ENCODE results near the gene TNFSF11. TPM values are rescaled to one million over a fixed set of nuclear protein-coding genes. Genes with fewer than 3 reads are reported as not detected.

Gene TNFSF11
- total and polyA plus RNA-seq, 2 experiments from 2014 or later: 9.9 TPM

GRCh38 chr13:42610649-42611048 lies 36.7 kb downstream of the TNFSF11 start (continued):
- no peak for TF ChIP-seq ZNF331 (CRISPR knock-in tag; IDR thresholded peaks at IDR 0.05; ENCODE audit: low read depth)

DNA sequence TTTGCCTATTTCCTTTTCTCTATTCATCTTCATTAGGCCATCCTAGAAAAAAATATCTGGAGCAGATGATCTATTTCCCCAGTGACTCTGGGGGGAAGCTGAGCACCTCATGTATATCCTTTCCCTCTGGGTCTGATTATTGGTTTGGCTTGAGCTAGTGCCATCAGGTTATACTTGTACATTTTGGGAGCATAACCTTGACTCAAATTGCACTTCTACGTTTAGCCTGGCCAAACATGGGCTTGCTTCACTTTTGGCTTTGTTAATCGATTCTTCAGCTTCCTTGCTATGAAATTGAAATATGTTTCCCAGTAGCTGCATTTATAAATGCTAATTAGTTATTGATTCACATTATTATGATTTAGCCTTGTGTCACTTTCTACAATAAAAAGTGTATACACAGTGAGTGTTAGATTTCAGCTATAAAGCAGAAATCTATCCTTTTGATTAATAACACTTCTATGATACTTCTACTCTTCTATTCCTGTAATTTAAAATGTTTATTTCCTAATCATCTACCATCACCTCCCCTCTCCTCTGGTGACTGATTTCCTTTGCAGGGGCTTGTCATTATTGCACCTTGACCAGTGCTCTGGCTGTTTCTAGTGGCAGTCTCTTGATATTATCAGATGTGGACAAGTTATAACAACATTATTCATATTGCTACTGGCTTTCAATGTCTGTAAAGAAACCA lies 37.3 kb downstream of the TNFSF11 start:
- H2AFZ ChIP-seq: no peak overlapping the region
- peaks cover 4% of the 10 kb centered on the region; the same call in 1 of the 2 replicates for H3K9me2 ChIP-seq (ENCODE audit: insufficient read depth)
- Mint-ChIP-seq H3K36me3 (ENCODE audit: low read depth) (peaks cover 9% of the 10 kb centered on the region), H3K9me3 (no peaks in the 10 kb centered on the region), H3K27ac (no peak overlapping the region), H3K4me3 (no peak overlapping the region), H3K4me1 (no peaks in the 10 kb centered on the region), H3K27me3 (ENCODE audit: insufficient read depth, low read depth, poor library complexity) (peaks cover 5% of the 10 kb centered on the region)
- H3K4me3 ChIP-seq: no peak overlapping the region
- H3K79me2 ChIP-seq (replicated peaks; ENCODE audit: insufficient read depth): no peaks in the 10 kb centered on the region
- no peaks in the 10 kb centered on the region for H3K4me1 ChIP-seq (ENCODE audit: insufficient read depth)
- no peak for DNase-seq (ENCODE audit: low spot score)
- no peaks in the 10 kb centered on the region; the same call in 1 of the 2 replicates for H4K20me1 ChIP-seq (replicated peaks; ENCODE audit: insufficient read depth)
- H3K27ac ChIP-seq (ENCODE audit: low read depth): no peak overlapping the region
- no peak overlapping the region for H3K4me2 ChIP-seq
- ATAC-seq: no peak
- TF ChIP-seq NANOG (IDR thresholded peaks at IDR 0.05; ENCODE audit: borderline replicate concordance) (no peak), ZNF331 (CRISPR knock-in tag; IDR thresholded peaks at IDR 0.05; ENCODE audit: low read depth) (no peak), EZH2 (IDR thresholded peaks at IDR 0.05; ENCODE audit: low read depth, unreplicated experiment) (no peak), CTCF (conservative IDR thresholded peaks at IDR 0.05; ENCODE audit: low read depth in 2 of 2) (no peak), ETS1 (IDR thresholded peaks at IDR 0.05) (no peak), JUNB (IDR thresholded peaks at IDR 0.05; ENCODE audit: unreplicated experiment) (no peak), CREB1 (CRISPR knock-in tag; IDR thresholded peaks at IDR 0.05; ENCODE audit: low read depth) (no peak), EZH2phosphoT487 (IDR thresholded peaks at IDR 0.05; ENCODE audit: unreplicated experiment) (no peak), ZNF114 (CRISPR knock-in tag; IDR thresholded peaks at IDR 0.05) (no peak), POLR2AphosphoS5 (IDR thresholded peaks at IDR 0.05; ENCODE audit: low read depth) (no peak), STAT1 (IDR thresholded peaks at IDR 0.05; ENCODE audit: unreplicated experiment) (no peak)
- TF ChIP-seq, protein P1, sequence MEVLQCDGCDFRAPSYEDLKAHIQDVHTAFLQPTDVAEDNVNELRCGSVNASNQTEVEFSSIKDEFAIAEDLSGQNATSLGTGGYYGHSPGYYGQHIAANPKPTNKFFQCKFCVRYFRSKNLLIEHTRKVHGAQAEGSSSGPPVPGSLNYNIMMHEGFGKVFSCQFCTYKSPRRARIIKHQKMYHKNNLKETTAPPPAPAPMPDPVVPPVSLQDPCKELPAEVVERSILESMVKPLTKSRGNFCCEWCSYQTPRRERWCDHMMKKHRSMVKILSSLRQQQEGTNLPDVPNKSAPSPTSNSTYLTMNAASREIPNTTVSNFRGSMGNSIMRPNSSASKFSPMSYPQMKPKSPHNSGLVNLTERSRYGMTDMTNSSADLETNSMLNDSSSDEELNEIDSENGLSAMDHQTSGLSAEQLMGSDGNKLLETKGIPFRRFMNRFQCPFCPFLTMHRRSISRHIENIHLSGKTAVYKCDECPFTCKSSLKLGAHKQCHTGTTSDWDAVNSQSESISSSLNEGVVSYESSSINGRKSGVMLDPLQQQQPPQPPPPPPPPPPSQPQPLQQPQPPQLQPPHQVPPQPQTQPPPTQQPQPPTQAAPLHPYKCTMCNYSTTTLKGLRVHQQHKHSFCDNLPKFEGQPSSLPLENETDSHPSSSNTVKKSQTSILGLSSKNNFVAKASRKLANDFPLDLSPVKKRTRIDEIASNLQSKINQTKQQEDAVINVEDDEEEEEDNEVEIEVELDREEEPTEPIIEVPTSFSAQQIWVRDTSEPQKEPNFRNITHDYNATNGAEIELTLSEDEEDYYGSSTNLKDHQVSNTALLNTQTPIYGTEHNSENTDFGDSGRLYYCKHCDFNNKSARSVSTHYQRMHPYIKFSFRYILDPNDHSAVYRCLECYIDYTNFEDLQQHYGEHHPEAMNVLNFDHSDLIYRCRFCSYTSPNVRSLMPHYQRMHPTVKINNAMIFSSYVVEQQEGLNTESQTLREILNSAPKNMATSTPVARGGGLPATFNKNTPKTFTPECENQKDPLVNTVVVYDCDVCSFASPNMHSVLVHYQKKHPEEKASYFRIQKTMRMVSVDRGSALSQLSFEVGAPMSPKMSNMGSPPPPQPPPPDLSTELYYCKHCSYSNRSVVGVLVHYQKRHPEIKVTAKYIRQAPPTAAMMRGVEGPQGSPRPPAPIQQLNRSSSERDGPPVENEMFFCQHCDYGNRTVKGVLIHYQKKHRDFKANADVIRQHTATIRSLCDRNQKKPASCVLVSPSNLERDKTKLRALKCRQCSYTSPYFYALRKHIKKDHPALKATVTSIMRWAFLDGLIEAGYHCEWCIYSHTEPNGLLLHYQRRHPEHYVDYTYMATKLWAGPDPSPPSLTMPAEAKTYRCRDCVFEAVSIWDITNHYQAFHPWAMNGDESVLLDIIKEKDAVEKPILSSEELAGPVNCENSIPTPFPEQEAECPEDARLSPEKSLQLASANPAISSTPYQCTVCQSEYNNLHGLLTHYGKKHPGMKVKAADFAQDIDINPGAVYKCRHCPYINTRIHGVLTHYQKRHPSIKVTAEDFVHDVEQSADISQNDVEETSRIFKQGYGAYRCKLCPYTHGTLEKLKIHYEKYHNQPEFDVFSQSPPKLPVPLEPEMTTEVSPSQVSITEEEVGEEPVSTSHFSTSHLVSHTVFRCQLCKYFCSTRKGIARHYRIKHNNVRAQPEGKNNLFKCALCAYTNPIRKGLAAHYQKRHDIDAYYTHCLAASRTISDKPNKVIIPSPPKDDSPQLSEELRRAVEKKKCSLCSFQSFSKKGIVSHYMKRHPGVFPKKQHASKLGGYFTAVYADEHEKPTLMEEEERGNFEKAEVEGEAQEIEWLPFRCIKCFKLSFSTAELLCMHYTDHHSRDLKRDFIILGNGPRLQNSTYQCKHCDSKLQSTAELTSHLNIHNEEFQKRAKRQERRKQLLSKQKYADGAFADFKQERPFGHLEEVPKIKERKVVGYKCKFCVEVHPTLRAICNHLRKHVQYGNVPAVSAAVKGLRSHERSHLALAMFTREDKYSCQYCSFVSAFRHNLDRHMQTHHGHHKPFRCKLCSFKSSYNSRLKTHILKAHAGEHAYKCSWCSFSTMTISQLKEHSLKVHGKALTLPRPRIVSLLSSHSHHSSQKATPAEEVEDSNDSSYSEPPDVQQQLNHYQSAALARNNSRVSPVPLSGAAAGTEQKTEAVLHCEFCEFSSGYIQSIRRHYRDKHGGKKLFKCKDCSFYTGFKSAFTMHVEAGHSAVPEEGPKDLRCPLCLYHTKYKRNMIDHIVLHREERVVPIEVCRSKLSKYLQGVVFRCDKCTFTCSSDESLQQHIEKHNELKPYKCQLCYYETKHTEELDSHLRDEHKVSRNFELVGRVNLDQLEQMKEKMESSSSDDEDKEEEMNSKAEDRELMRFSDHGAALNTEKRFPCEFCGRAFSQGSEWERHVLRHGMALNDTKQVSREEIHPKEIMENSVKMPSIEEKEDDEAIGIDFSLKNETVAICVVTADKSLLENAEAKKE (CRISPR knock-in tag; IDR thresholded peaks at IDR 0.05): no peak
- TF ChIP-seq, protein P2, sequence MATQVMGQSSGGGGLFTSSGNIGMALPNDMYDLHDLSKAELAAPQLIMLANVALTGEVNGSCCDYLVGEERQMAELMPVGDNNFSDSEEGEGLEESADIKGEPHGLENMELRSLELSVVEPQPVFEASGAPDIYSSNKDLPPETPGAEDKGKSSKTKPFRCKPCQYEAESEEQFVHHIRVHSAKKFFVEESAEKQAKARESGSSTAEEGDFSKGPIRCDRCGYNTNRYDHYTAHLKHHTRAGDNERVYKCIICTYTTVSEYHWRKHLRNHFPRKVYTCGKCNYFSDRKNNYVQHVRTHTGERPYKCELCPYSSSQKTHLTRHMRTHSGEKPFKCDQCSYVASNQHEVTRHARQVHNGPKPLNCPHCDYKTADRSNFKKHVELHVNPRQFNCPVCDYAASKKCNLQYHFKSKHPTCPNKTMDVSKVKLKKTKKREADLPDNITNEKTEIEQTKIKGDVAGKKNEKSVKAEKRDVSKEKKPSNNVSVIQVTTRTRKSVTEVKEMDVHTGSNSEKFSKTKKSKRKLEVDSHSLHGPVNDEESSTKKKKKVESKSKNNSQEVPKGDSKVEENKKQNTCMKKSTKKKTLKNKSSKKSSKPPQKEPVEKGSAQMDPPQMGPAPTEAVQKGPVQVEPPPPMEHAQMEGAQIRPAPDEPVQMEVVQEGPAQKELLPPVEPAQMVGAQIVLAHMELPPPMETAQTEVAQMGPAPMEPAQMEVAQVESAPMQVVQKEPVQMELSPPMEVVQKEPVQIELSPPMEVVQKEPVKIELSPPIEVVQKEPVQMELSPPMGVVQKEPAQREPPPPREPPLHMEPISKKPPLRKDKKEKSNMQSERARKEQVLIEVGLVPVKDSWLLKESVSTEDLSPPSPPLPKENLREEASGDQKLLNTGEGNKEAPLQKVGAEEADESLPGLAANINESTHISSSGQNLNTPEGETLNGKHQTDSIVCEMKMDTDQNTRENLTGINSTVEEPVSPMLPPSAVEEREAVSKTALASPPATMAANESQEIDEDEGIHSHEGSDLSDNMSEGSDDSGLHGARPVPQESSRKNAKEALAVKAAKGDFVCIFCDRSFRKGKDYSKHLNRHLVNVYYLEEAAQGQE (IDR thresholded peaks at IDR 0.05; ENCODE audit: unreplicated experiment): no peak
- H3K36me3 ChIP-seq (ENCODE audit: insufficient read depth): no peaks in the 10 kb centered on the region
- H3K27me3 ChIP-seq (ENCODE audit: insufficient read depth): no peaks in the 10 kb centered on the region
- H3F3A ChIP-seq (replicated peaks; ENCODE audit: low read depth): no peaks in the 10 kb centered on the region
